GM21528 (cell line): ENCODE data around the gene RPL35A.

Experiments
- ATAC-seq: cut with Tn5 transposase; IDR thresholded peaks from one replicate; pipeline ENCODE4 v1.9.1; 2021; ENCODE audit warnings: mild to moderate bottlenecking, moderate library complexity; ENCODE audit not compliant: unreplicated experiment, low FRiP score

RPL35A gene

GRCh38 chr3:197994736-197995135, 44.7 kb downstream of the RPL35A start:
- ATAC-seq: no peak

- no peak for ATAC-seq
These were observed 46.9 kb downstream of the RPL35A start for GRCh38 chr3:197996855-197997254.

- no peak for ATAC-seq
These were observed 47.9 kb downstream of the RPL35A start for GRCh38 chr3:197997936-197998335.
